ENCODE results near the gene NRG3.

- TF ChIP-seq CTCF (IDR thresholded peaks at IDR 0.05) (no peak), POLR2A (IDR thresholded peaks at IDR 0.05) (no peak)
Measured at GRCh38 chr10:82564353-82565196, 689.6 kb downstream of the NRG3 start.
